ENCODE data around the gene DOCK2.
A peak's percentile ranks its signal among the peaks of the same experiment; 100 is the strongest.
"Not testable (repeated sequence)": the region's sequence is repeated elsewhere in the genome, so short reads cannot be mapped to it uniquely, and the experiment has no call there.

Gene DOCK2

GRCh38 chr5:170056561-170057267 lies 419.6 kb downstream of the DOCK2 start:
- no peak for DNase-seq (ENCODE audit: low spot score)

GRCh38 chr5:170057311-170057710 lies 420.2 kb downstream of the DOCK2 start:
- no peak for DNase-seq (ENCODE audit: low spot score)

GRCh38 chr5:170059221-170059620 lies 422.1 kb downstream of the DOCK2 start:
- DNase-seq (ENCODE audit: low spot score) = no peak

- no peak for DNase-seq (ENCODE audit: low spot score)
Observed at GRCh38 chr5:170067152-170067551, 430.1 kb downstream of the DOCK2 start.

- no peak for DNase-seq (ENCODE audit: low spot score)
Observed at GRCh38 chr5:170067574-170068170, 430.6 kb downstream of the DOCK2 start.

- DNase-seq (ENCODE audit: low spot score) = no peak
Observed at GRCh38 chr5:170069512-170069911, 432.4 kb downstream of the DOCK2 start.

GRCh38 chr5:170070556-170071412 lies 433.7 kb downstream of the DOCK2 start:
- peak; percentile 86 for DNase-seq (ENCODE audit: low spot score)

GRCh38 chr5:170071748-170072147 lies 434.7 kb downstream of the DOCK2 start:
- DNase-seq (ENCODE audit: low spot score) = no peak

- DNase-seq (ENCODE audit: low spot score) = no peak
Observed at GRCh38 chr5:170075696-170076095, 438.6 kb downstream of the DOCK2 start.

- DNase-seq (ENCODE audit: low spot score) = no peak
Observed at GRCh38 chr5:170076211-170076610, 439.1 kb downstream of the DOCK2 start.

GRCh38 chr5:170076739-170077138 lies 439.7 kb downstream of the DOCK2 start:
- no peak for DNase-seq (ENCODE audit: low spot score)

GRCh38 chr5:170077526-170077925 lies 440.5 kb downstream of the DOCK2 start:
- DNase-seq (ENCODE audit: low spot score) = no peak

- no peak for DNase-seq (ENCODE audit: low spot score)
Observed at GRCh38 chr5:170078458-170078857, 441.4 kb downstream of the DOCK2 start.

GRCh38 chr5:170078931-170079330 lies 441.9 kb downstream of the DOCK2 start:
- no peak for DNase-seq (ENCODE audit: low spot score)

- DNase-seq (ENCODE audit: low spot score) = no peak
Observed at GRCh38 chr5:170080217-170080616, 443.1 kb downstream of the DOCK2 start.

- DNase-seq (ENCODE audit: low spot score) = no peak
Observed at GRCh38 chr5:170080786-170081445, 443.8 kb downstream of the DOCK2 start.

- DNase-seq (ENCODE audit: low spot score) = no peak
Observed at GRCh38 chr5:170081616-170082015, 444.5 kb downstream of the DOCK2 start.

GRCh38 chr5:170082701-170083100 lies 445.6 kb downstream of the DOCK2 start:
- no peak for DNase-seq (ENCODE audit: low spot score)

GRCh38 chr5:170087168-170087817 lies 450.2 kb downstream of the DOCK2 start:
- DNase-seq (ENCODE audit: low spot score) = no peak

GRCh38 chr5:170092455-170093101 lies 455.5 kb downstream of the DOCK2 start:
- DNase-seq (ENCODE audit: low spot score) = no peak

GRCh38 chr5:170094329-170094728 lies 457.3 kb downstream of the DOCK2 start:
- DNase-seq (ENCODE audit: low spot score) = not testable (repeated sequence)
